Endothelial cell (in vitro differentiated cells): ENCODE measurements around the gene CNTNAP1. TPM values are rescaled to one million over a fixed set of nuclear protein-coding genes. Genes with fewer than 3 reads are reported as not detected.

Experiments
- DNase-seq: peaks from one replicate; pipeline ENCODE4 v3.0.0; 2021; ENCODE audit warnings: low spot score
- H3K27ac Mint-ChIP-seq: one replicate; pipeline ENCODE4 v1.8.0; 2021; ENCODE audit warnings: mixed read lengths, inconsistent platforms; ENCODE audit not compliant: unreplicated experiment
- H3K27me3 Mint-ChIP-seq: one replicate; pipeline ENCODE4 v1.8.0; 2021; ENCODE audit warnings: mild to moderate bottlenecking, moderate library complexity, mixed read lengths, inconsistent platforms; ENCODE audit not compliant: unreplicated experiment
- H3K36me3 Mint-ChIP-seq: one replicate; pipeline ENCODE4 v1.8.0; 2021; ENCODE audit warnings: mild to moderate bottlenecking, low read depth, mixed read lengths, inconsistent platforms; ENCODE audit not compliant: unreplicated experiment
- H3K4me1 Mint-ChIP-seq: one replicate; pipeline ENCODE4 v1.8.0; 2021; ENCODE audit warnings: mild to moderate bottlenecking, mixed read lengths, inconsistent platforms; ENCODE audit not compliant: unreplicated experiment
- H3K4me3 Mint-ChIP-seq: one replicate; pipeline ENCODE4 v1.8.0; 2021; ENCODE audit warnings: mild to moderate bottlenecking, mixed read lengths, inconsistent platforms; ENCODE audit not compliant: unreplicated experiment
- H3K9me3 Mint-ChIP-seq: one replicate; pipeline ENCODE4 v1.8.0; 2021; ENCODE audit warnings: mixed read lengths, inconsistent platforms; ENCODE audit not compliant: unreplicated experiment
- total RNA-seq: library from RNA; stranded (reverse); fragmentation: NEBNext Ultra II Directional; extraction: Animal tissue kit (Norgen Biotek cat#: 25700); gene quantifications from one replicate; pipeline ENCODE4 v1.2.1, GENCODE V29; 2021; ENCODE audit not compliant: unreplicated experiment
- TF ChIP-seq, protein P1 (sequence below): fragments of 200-600 bp; sonication (generic); IDR thresholded peaks from one replicate; pipeline ENCODE4 v1.5.0; 2021; ENCODE audit warnings: antibody characterized with exemption; ENCODE audit not compliant: unreplicated experiment

The CNTNAP1 gene
- total RNA-seq, 1 donor from 2014 or later: 8.9 TPM

- TF ChIP-seq, protein P1, sequence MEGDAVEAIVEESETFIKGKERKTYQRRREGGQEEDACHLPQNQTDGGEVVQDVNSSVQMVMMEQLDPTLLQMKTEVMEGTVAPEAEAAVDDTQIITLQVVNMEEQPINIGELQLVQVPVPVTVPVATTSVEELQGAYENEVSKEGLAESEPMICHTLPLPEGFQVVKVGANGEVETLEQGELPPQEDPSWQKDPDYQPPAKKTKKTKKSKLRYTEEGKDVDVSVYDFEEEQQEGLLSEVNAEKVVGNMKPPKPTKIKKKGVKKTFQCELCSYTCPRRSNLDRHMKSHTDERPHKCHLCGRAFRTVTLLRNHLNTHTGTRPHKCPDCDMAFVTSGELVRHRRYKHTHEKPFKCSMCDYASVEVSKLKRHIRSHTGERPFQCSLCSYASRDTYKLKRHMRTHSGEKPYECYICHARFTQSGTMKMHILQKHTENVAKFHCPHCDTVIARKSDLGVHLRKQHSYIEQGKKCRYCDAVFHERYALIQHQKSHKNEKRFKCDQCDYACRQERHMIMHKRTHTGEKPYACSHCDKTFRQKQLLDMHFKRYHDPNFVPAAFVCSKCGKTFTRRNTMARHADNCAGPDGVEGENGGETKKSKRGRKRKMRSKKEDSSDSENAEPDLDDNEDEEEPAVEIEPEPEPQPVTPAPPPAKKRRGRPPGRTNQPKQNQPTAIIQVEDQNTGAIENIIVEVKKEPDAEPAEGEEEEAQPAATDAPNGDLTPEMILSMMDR: no peak
- peaks cover 23% of the 10 kb centered on the region for H3K4me1 Mint-ChIP-seq
Observed at GRCh38 chr17:42692489-42692888, 10.2 kb downstream of the CNTNAP1 start.

GRCh38 chr17:42694524-42694923, 12.2 kb downstream of the CNTNAP1 start:
- H3K27ac Mint-ChIP-seq: no peak overlapping the region
- TF ChIP-seq, protein P1: no peak
- no peaks in the 10 kb centered on the region for H3K9me3 Mint-ChIP-seq
- no peak for DNase-seq
- peaks cover 26% of the 10 kb centered on the region for H3K4me1 Mint-ChIP-seq
- no peak overlapping the region for H3K4me3 Mint-ChIP-seq
- H3K36me3 Mint-ChIP-seq: peaks cover 14% of the 10 kb centered on the region
- H3K27me3 Mint-ChIP-seq: peaks cover 9% of the 10 kb centered on the region

More at GRCh38 chr17:42692489-42692888, 10.2 kb downstream of the CNTNAP1 start:
- no peaks in the 10 kb centered on the region for H3K9me3 Mint-ChIP-seq
- DNase-seq: no peak
- H3K27me3 Mint-ChIP-seq: peaks cover 12% of the 10 kb centered on the region
- no peak overlapping the region for H3K27ac Mint-ChIP-seq
- H3K4me3 Mint-ChIP-seq: no peak overlapping the region
- H3K36me3 Mint-ChIP-seq: peaks cover 6% of the 10 kb centered on the region

DNA sequence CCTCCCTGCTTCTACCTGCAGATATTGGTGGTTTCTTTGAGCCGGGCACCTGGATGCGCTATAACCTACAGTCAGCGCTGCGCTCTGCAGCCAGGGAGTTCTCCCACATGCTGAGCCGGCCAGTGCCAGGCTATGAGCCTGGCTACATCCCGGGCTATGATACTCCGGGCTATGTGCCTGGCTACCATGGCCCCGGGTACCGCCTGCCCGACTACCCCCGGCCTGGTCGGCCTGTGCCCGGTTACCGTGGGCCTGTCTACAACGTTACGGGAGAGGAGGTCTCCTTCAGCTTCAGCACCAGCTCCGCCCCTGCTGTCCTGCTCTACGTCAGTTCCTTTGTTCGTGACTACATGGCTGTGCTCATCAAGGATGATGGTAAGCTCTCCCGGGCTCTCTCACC, 13.2 kb downstream of the CNTNAP1 start:
- no peak for DNase-seq

GRCh38 chr17:42697108-42697811, 14.9 kb downstream of the CNTNAP1 start:
- no peak overlapping the region for H3K27ac Mint-ChIP-seq

More for the DNA sequence above, 13.2 kb downstream of the CNTNAP1 start:
- Mint-ChIP-seq H3K9me3 (no peaks in the 10 kb centered on the region), H3K27ac (no peak overlapping the region), H3K4me1 (peaks cover 24% of the 10 kb centered on the region), H3K4me3 (no peak overlapping the region), H3K36me3 (peaks cover 14% of the 10 kb centered on the region), H3K27me3 (peaks cover 10% of the 10 kb centered on the region)
- TF ChIP-seq, protein P1: no peak

More at GRCh38 chr17:42697108-42697811, 14.9 kb downstream of the CNTNAP1 start:
- H3K4me1 Mint-ChIP-seq: peaks cover 8% of the 10 kb centered on the region
- no peak for DNase-seq
- H3K9me3 Mint-ChIP-seq: no peaks in the 10 kb centered on the region
- peaks cover 7% of the 10 kb centered on the region for H3K27me3 Mint-ChIP-seq
- TF ChIP-seq, protein P1: no peak
- no peak overlapping the region for H3K4me3 Mint-ChIP-seq
- peaks cover 14% of the 10 kb centered on the region for H3K36me3 Mint-ChIP-seq
